Neural cell (in vitro differentiated cells): ENCODE results near the gene HDAC9. TPM values are rescaled to one million over a fixed set of nuclear protein-coding genes. Genes with fewer than 3 reads are reported as not detected.

ENCODE experiments used
- H2AFZ ChIP-seq: fragments of 200-600, 300-800 bp; sonication (generic), shearing (Covaris generic); 2 replicates; pipeline ENCODE4 v1.6.0; 2014; ENCODE audit warnings: low read depth, mild to moderate bottlenecking, antibody characterized with exemption, low read length, moderate library complexity
- H3F3A ChIP-seq: fragments of 200-600 bp; shearing (Covaris generic); 2 replicates; pipeline ENCODE4 v1.6.1; 2016; ENCODE audit warnings: mild to moderate bottlenecking, moderate library complexity, mixed read lengths, antibody characterized with exemption, low read length; ENCODE audit not compliant: insufficient read depth, poor library complexity, severe bottlenecking
- H3K27ac ChIP-seq: fragments of 200-600, 300-800 bp; sonication (generic), shearing (Covaris generic); 2 replicates; pipeline ENCODE4 v1.5.1; 2014; ENCODE audit warnings: mild to moderate bottlenecking, low read length, moderate library complexity
- H3K27me3 ChIP-seq: fragments of 300-800, 200-600 bp; sonication (generic), shearing (Covaris generic); 2 replicates; pipeline ENCODE4 v1.6.0; 2014; ENCODE audit warnings: mild to moderate bottlenecking, low read depth, low read length, moderate library complexity; ENCODE audit not compliant: insufficient read depth
- H3K36me3 ChIP-seq: fragments of 300-800, 200-600 bp; sonication (generic), shearing (Covaris generic); 2 replicates; pipeline ENCODE4 v1.5.1; 2014; ENCODE audit warnings: mild to moderate bottlenecking, antibody characterized with exemption, low read length, moderate library complexity; ENCODE audit not compliant: insufficient read depth
- H3K4me2 ChIP-seq: fragments of 300-800, 200-600 bp; sonication (generic), shearing (Covaris generic); 2 replicates; pipeline ENCODE4 v1.6.0; 2014; ENCODE audit warnings: mild to moderate bottlenecking, low read length
- H3K4me3 ChIP-seq: fragments of 300-800, 200-600 bp; sonication (generic), shearing (Covaris generic); 2 replicates; pipeline ENCODE4 v1.5.1; 2014; ENCODE audit warnings: mild to moderate bottlenecking, low read length, moderate library complexity
- H3K79me2 ChIP-seq: fragments of 200-600 bp; shearing (Covaris generic); replicated peaks from 2 replicates; pipeline ENCODE4 v1.6.0; 2014; ENCODE audit warnings: mild to moderate bottlenecking, low read length, moderate library complexity; ENCODE audit not compliant: insufficient read depth
- H3K9ac ChIP-seq: fragments of 300-800, 200-600 bp; sonication (generic), shearing (Covaris generic); 2 replicates; pipeline ENCODE4 v1.6.1; 2016; ENCODE audit warnings: mild to moderate bottlenecking, low read length, mixed read lengths
- H3K9me2 ChIP-seq: fragments of 200-600 bp; shearing (Covaris generic); 2 replicates; pipeline ENCODE4 v1.6.1; 2016; ENCODE audit warnings: mild to moderate bottlenecking, low read length, mixed read lengths; ENCODE audit not compliant: insufficient read depth
- H3K9me3 ChIP-seq: fragments of 200-600, 300-800 bp; sonication (generic), shearing (Covaris generic); 2 replicates; pipeline ENCODE4 v1.6.1; 2016; ENCODE audit warnings: mild to moderate bottlenecking, mixed run types, low read length, moderate library complexity, mixed read lengths
- H4K20me1 ChIP-seq: fragments of 200-600 bp; shearing (Covaris generic); 2 replicates; pipeline ENCODE4 v1.6.1; 2016; ENCODE audit warnings: mild to moderate bottlenecking, mixed run types; ENCODE audit not compliant: insufficient read depth
- EP300 ChIP-seq: fragments of 450-650 bp; conservative IDR thresholded peaks from 2 replicates; pipeline ENCODE4 v1.6.1; 2014; ENCODE audit warnings: antibody characterized with exemption, mild to moderate bottlenecking, moderate library complexity; ENCODE audit not compliant: poor library complexity, severe bottlenecking
- EZH2 ChIP-seq: fragments of 200-600, 300-800 bp; shearing (Covaris generic), sonication (generic); IDR thresholded peaks from 2 replicates; pipeline ENCODE4 v1.6.1; 2014; ENCODE audit warnings: antibody characterized with exemption, low read length, borderline replicate concordance, mild to moderate bottlenecking; ENCODE audit not compliant: insufficient read depth, poor library complexity, severe bottlenecking
- MXI1 ChIP-seq: fragments of 450-650 bp; conservative IDR thresholded peaks from 2 replicates; pipeline ENCODE4 v1.6.1; 2014; ENCODE audit warnings: antibody characterized with exemption, mild to moderate bottlenecking; ENCODE audit not compliant: poor library complexity, severe bottlenecking
- POLR2AphosphoS5 ChIP-seq: IDR thresholded peaks from 2 replicates; pipeline ENCODE4 v1.6.1; 2012
- RAD21 ChIP-seq: fragments of 450-650 bp; conservative IDR thresholded peaks from 2 replicates; pipeline ENCODE4 v1.6.1; 2014; ENCODE audit warnings: antibody characterized with exemption, mild to moderate bottlenecking, moderate library complexity
- SMC3 ChIP-seq: fragments of 450-650 bp; conservative IDR thresholded peaks from 2 replicates; pipeline ENCODE4 v1.6.1; 2014; ENCODE audit warnings: antibody characterized with exemption, mild to moderate bottlenecking, moderate library complexity; ENCODE audit not compliant: poor library complexity
- TAF1 ChIP-seq: IDR thresholded peaks from 2 replicates; pipeline ENCODE4 v1.6.1; 2012; ENCODE audit warnings: low read depth
- polyA plus RNA-seq: library from polyadenylated mRNA; depleted of rRNA; stranded (reverse); fragments of >200 nt; gene quantifications from 2 replicates; pipeline ENCODE4 v1.2.3, GENCODE V29; 2014
- TF ChIP-seq, protein P1 (sequence below): IDR thresholded peaks from 2 replicates; pipeline ENCODE4 v1.6.1; 2012; ENCODE audit warnings: borderline replicate concordance
- TF ChIP-seq, protein P2 (sequence below): fragments of 450-650 bp; IDR thresholded peaks from 2 replicates; pipeline ENCODE4 v1.5.1; 2014; ENCODE audit warnings: antibody characterized with exemption, mild to moderate bottlenecking, moderate library complexity; ENCODE audit not compliant: poor library complexity, severe bottlenecking

The HDAC9 gene
- polyA plus RNA-seq, 1 donor from 2014 or later: 15.9 TPM

DNA sequence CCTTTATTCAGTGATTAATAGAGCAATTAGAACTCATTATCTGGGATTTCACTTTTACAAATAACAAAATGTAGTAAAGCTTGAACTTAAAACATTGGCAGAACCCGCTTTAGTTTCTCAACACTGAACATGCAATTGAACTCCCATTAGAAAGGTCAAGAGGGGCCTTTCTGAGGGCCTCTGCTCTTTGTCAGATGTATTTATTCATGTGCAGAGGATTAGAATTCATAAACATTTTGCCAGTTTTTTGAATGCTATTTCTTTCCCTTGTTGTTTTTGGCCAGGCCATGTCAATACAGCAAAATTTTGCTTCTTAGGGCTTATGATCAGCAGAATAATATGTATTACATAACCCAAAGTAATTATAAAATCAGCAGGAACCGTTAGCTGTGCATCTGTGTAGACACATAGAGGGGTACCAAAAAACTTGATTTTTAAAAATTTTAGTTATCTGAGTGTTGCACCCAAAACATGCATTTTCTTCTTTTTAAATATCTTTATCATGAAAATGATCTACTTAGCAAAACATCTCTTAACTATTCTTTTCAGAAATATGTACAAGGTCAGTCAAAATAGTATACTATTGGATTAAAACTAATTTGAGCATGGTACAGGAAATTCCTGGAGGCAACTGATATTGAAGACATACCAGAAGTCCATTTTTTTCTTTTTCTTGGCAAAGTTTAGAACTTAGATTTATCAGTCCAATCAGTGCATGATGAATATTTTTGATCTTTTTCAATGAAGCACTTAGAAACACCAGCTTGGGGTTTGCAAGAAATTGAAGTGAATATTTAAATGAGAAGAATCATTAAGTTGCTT, 444.4 kb downstream of the HDAC9 start:
- Histone ChIP-seq H3K9me2 (no peaks in the 10 kb centered on the region), H3K27ac (no peak overlapping the region), H3K36me3 (no peaks in the 10 kb centered on the region), H2AFZ (no peak overlapping the region), H4K20me1 (no peaks in the 10 kb centered on the region), H3K79me2 (no peaks in the 10 kb centered on the region), H3K27me3 (no peaks in the 10 kb centered on the region), H3K9ac (no peak overlapping the region), H3K4me2 (no peak overlapping the region), H3K4me3 (no peak overlapping the region), H3F3A (no peaks in the 10 kb centered on the region), H3K9me3 (no peaks in the 10 kb centered on the region)
- TF ChIP-seq POLR2AphosphoS5 (no peak), MXI1 (no peak), SMC3 (no peak), EZH2 (no peak)

DNA sequence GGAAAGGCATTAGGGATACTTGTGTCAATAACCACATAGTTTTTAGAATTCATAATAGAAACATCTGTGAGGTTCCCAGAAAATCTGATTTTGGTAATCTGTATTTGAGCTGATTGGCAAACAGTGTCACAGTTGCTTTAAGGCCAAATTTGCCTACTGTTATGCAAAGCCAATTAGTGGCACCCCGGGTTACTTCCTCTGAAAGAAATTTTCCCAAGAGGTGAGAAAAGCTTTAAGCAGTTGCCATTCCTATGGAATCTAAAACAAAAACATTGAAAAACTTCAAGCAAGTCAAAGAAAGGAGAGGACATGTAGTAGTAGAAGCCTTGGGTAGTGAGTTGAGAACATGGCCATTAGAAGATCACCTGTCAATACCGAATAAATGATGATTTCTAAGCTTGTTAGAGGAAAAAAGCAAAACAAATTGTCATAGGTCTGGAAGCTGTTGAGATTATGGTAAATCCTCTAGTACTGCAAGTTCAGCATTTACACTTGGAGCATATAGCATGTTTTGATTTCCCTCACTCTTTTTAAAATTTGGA, 445.1 kb downstream of the HDAC9 start:
- H3F3A ChIP-seq: no peaks in the 10 kb centered on the region
- H4K20me1 ChIP-seq: no peaks in the 10 kb centered on the region
- no peak for TF ChIP-seq POLR2AphosphoS5
- TF ChIP-seq TAF1: no peak
- TF ChIP-seq, protein P1, sequence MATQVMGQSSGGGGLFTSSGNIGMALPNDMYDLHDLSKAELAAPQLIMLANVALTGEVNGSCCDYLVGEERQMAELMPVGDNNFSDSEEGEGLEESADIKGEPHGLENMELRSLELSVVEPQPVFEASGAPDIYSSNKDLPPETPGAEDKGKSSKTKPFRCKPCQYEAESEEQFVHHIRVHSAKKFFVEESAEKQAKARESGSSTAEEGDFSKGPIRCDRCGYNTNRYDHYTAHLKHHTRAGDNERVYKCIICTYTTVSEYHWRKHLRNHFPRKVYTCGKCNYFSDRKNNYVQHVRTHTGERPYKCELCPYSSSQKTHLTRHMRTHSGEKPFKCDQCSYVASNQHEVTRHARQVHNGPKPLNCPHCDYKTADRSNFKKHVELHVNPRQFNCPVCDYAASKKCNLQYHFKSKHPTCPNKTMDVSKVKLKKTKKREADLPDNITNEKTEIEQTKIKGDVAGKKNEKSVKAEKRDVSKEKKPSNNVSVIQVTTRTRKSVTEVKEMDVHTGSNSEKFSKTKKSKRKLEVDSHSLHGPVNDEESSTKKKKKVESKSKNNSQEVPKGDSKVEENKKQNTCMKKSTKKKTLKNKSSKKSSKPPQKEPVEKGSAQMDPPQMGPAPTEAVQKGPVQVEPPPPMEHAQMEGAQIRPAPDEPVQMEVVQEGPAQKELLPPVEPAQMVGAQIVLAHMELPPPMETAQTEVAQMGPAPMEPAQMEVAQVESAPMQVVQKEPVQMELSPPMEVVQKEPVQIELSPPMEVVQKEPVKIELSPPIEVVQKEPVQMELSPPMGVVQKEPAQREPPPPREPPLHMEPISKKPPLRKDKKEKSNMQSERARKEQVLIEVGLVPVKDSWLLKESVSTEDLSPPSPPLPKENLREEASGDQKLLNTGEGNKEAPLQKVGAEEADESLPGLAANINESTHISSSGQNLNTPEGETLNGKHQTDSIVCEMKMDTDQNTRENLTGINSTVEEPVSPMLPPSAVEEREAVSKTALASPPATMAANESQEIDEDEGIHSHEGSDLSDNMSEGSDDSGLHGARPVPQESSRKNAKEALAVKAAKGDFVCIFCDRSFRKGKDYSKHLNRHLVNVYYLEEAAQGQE: no peak
- TF ChIP-seq EP300: no peak
- no peak for TF ChIP-seq SMC3
- TF ChIP-seq MXI1: no peak
- TF ChIP-seq, protein P2, sequence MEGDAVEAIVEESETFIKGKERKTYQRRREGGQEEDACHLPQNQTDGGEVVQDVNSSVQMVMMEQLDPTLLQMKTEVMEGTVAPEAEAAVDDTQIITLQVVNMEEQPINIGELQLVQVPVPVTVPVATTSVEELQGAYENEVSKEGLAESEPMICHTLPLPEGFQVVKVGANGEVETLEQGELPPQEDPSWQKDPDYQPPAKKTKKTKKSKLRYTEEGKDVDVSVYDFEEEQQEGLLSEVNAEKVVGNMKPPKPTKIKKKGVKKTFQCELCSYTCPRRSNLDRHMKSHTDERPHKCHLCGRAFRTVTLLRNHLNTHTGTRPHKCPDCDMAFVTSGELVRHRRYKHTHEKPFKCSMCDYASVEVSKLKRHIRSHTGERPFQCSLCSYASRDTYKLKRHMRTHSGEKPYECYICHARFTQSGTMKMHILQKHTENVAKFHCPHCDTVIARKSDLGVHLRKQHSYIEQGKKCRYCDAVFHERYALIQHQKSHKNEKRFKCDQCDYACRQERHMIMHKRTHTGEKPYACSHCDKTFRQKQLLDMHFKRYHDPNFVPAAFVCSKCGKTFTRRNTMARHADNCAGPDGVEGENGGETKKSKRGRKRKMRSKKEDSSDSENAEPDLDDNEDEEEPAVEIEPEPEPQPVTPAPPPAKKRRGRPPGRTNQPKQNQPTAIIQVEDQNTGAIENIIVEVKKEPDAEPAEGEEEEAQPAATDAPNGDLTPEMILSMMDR: no peak
- TF ChIP-seq EZH2: no peak
- TF ChIP-seq RAD21: no peak
- no peak overlapping the region for H3K4me2 ChIP-seq
- H3K27me3 ChIP-seq: no peaks in the 10 kb centered on the region
- no peaks in the 10 kb centered on the region for H3K36me3 ChIP-seq
- no peaks in the 10 kb centered on the region for H3K9me2 ChIP-seq
- no peaks in the 10 kb centered on the region for H3K79me2 ChIP-seq
- no peak overlapping the region for H2AFZ ChIP-seq
- H3K4me3 ChIP-seq: no peak overlapping the region
- no peak overlapping the region for H3K9ac ChIP-seq
- no peak overlapping the region for H3K27ac ChIP-seq
- H3K9me3 ChIP-seq: no peaks in the 10 kb centered on the region
